H1 (cell line): ENCODE results near the gene PSMD6. TPM values are rescaled to one million over a fixed set of nuclear protein-coding genes. Genes with fewer than 3 reads are reported as not detected.

Source experiments
- BCL11A ChIP-seq, 2 experiments: IDR thresholded peaks; one replicate each; pipeline ENCODE4 v1.6.1; 2011; ENCODE audit warnings: low read depth in 2 of 2, low read length in 2 of 2, mild to moderate bottlenecking in 2 of 2
- CTBP2 ChIP-seq: IDR thresholded peaks from 2 replicates; pipeline ENCODE4 v1.7.0; 2011; ENCODE audit warnings: borderline replicate concordance, mild to moderate bottlenecking, moderate library complexity, mixed read lengths, low read length; ENCODE audit not compliant: insufficient read depth, insufficient read length
- polyA plus RNA-seq, 7 experiments: library from polyadenylated mRNA; depleted of rRNA in 3 of 7; stranded (reverse) in 5 of 7; unstranded in 2 of 7; fragments of >200 nt in 5 of 7; fragments of 200-250 nt in 2 of 7; gene quantifications; 1 replicate in 5 of 7; 2 replicates in 1 of 7; 4 replicates in 1 of 7; pipeline versions ENCODE4 v1.2.1 to v1.2.3, GENCODE V29; 2011 to 2013; ENCODE audit warnings: missing spikeins in 2 of 7, mixed read lengths in 2 of 7
- total RNA-seq: library from RNA; stranded (reverse); fragmentation: NEBNext Ultra II Directional; extraction: Animal tissue kit (Norgen Biotek cat#: 25700); gene quantifications from 2 replicates; pipeline ENCODE4 v1.2.1, GENCODE V29; 2021
- TF ChIP-seq, protein P1 (sequence below): fragments of 300-600 bp; sonication (generic); IDR thresholded peaks from 2 replicates; pipeline ENCODE4 v1.7.1; 2012; ENCODE audit warnings: low read length, moderate library complexity, mild to moderate bottlenecking, inconsistent platforms; ENCODE audit not compliant: insufficient replicate concordance

PSMD6 gene
- total and polyA plus RNA-seq, 2 of the 8 experiments (the other 6 are each of a cell fraction or from before 2014, with no cell fraction given), result 43.7 to 104 TPM

DNA sequence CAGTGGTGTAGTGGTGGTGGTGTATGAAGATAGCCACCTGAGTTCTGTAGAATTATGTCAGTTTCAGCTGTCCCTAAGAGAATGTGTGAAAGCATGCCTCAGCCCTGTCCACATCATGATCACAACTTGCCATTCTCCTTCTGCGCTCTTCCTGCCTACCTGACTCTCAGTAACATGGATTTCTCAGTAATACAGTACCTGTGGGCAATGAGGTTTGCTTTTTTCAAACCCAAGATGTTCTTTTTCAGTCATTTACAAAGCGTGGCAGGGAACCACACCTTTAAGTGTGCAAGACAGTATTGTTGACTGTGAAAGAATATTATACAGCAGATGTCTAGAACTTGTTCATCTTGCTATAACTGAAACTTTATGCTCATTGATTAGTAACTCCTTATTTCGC, 38.9 kb downstream of the PSMD6 start (continued):
- TF ChIP-seq, protein P1, sequence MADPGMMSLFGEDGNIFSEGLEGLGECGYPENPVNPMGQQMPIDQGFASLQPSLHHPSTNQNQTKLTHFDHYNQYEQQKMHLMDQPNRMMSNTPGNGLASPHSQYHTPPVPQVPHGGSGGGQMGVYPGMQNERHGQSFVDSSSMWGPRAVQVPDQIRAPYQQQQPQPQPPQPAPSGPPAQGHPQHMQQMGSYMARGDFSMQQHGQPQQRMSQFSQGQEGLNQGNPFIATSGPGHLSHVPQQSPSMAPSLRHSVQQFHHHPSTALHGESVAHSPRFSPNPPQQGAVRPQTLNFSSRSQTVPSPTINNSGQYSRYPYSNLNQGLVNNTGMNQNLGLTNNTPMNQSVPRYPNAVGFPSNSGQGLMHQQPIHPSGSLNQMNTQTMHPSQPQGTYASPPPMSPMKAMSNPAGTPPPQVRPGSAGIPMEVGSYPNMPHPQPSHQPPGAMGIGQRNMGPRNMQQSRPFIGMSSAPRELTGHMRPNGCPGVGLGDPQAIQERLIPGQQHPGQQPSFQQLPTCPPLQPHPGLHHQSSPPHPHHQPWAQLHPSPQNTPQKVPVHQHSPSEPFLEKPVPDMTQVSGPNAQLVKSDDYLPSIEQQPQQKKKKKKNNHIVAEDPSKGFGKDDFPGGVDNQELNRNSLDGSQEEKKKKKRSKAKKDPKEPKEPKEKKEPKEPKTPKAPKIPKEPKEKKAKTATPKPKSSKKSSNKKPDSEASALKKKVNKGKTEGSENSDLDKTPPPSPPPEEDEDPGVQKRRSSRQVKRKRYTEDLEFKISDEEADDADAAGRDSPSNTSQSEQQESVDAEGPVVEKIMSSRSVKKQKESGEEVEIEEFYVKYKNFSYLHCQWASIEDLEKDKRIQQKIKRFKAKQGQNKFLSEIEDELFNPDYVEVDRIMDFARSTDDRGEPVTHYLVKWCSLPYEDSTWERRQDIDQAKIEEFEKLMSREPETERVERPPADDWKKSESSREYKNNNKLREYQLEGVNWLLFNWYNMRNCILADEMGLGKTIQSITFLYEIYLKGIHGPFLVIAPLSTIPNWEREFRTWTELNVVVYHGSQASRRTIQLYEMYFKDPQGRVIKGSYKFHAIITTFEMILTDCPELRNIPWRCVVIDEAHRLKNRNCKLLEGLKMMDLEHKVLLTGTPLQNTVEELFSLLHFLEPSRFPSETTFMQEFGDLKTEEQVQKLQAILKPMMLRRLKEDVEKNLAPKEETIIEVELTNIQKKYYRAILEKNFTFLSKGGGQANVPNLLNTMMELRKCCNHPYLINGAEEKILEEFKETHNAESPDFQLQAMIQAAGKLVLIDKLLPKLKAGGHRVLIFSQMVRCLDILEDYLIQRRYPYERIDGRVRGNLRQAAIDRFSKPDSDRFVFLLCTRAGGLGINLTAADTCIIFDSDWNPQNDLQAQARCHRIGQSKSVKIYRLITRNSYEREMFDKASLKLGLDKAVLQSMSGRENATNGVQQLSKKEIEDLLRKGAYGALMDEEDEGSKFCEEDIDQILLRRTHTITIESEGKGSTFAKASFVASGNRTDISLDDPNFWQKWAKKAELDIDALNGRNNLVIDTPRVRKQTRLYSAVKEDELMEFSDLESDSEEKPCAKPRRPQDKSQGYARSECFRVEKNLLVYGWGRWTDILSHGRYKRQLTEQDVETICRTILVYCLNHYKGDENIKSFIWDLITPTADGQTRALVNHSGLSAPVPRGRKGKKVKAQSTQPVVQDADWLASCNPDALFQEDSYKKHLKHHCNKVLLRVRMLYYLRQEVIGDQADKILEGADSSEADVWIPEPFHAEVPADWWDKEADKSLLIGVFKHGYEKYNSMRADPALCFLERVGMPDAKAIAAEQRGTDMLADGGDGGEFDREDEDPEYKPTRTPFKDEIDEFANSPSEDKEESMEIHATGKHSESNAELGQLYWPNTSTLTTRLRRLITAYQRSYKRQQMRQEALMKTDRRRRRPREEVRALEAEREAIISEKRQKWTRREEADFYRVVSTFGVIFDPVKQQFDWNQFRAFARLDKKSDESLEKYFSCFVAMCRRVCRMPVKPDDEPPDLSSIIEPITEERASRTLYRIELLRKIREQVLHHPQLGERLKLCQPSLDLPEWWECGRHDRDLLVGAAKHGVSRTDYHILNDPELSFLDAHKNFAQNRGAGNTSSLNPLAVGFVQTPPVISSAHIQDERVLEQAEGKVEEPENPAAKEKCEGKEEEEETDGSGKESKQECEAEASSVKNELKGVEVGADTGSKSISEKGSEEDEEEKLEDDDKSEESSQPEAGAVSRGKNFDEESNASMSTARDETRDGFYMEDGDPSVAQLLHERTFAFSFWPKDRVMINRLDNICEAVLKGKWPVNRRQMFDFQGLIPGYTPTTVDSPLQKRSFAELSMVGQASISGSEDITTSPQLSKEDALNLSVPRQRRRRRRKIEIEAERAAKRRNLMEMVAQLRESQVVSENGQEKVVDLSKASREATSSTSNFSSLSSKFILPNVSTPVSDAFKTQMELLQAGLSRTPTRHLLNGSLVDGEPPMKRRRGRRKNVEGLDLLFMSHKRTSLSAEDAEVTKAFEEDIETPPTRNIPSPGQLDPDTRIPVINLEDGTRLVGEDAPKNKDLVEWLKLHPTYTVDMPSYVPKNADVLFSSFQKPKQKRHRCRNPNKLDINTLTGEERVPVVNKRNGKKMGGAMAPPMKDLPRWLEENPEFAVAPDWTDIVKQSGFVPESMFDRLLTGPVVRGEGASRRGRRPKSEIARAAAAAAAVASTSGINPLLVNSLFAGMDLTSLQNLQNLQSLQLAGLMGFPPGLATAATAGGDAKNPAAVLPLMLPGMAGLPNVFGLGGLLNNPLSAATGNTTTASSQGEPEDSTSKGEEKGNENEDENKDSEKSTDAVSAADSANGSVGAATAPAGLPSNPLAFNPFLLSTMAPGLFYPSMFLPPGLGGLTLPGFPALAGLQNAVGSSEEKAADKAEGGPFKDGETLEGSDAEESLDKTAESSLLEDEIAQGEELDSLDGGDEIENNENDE, result no peak
- no peak for TF ChIP-seq BCL11A (IDR thresholded peaks at IDR 0.05; ENCODE audit: low read depth in 2 of 2, low read length in 2 of 2)
- no peak for TF ChIP-seq CTBP2
